ENCODE measurements around the gene TAGLN. TPM values are rescaled to one million over a fixed set of nuclear protein-coding genes. Genes with fewer than 3 reads are reported as not detected.
A peak's percentile ranks its signal among the peaks of the same experiment; 100 is the strongest.
"Not testable (repeated sequence)": the region's sequence is repeated elsewhere in the genome, so short reads cannot be mapped to it uniquely, and the experiment has no call there.

Gene TAGLN
- total RNA-seq, 1 experiment from 2014 or later, result 4.2 TPM

DNA sequence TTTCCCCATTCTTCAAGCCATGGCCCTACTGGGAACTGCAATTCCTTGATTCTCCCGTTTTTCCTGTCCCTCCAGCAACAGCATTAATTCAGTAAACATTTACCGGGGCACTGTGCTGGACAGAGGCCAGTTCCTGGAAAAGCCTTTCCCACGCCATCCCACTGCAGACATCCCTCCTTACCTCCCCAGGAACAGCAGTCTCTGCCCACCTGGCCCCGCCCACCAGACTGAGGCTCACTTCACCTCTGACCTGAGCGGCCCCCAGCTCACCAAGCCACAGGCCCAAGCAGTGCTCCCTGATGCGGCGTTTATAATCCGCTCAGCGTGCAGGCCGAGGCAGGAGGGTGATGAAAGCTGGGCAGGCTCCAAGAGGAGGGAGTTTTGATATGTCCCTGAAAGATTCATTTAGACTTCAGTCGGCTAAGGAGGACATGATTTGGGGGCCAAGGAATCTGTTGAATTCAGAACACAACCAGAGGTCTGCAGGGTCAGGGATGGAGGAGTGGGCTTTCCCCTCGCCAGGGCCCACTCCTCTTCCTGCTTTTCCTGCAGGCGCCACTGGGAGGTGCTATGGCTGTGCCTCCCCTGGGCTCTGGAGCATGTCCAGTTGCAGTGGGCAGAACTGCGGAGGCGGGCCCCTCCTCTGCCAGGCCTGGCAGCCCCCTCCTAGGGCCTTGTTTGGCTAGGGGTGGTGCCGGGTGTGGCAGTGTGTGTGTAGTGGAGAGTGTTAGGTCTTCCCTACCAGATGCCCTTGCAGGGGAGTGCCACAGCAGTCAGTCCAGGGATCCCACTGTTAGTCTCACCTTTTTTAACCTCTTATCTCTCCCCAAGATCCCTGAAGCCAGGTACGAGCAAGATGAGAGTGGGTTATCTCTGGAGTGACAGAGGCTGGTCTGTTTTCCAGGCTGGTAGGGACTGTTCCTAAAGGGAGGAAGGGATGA lies 1.4 kb upstream of the TAGLN start:
- Histone ChIP-seq H3K4me3 (no peak overlapping the region), H3K4me1 (no peaks in the 10 kb centered on the region), H3K27me3 (no peaks in the 10 kb centered on the region), H3K36me3 (no peaks in the 10 kb centered on the region), H3K27ac (no peak overlapping the region), H3K9me3 (replicated peaks) (no peaks in the 10 kb centered on the region)
- no peak for DNase-seq

- no peaks in the 10 kb centered on the region for H3K4me1 ChIP-seq
- peak overlapping the region; percentile 33 for H3K4me3 ChIP-seq
- DNase-seq, result no peak
- H3K36me3 ChIP-seq, result no peaks in the 10 kb centered on the region
- H3K27ac ChIP-seq, result no peak overlapping the region; the same call in 1 of the 2 replicates
- no peaks in the 10 kb centered on the region for H3K27me3 ChIP-seq
- no peaks in the 10 kb centered on the region for H3K9me3 ChIP-seq (replicated peaks)
Measured at GRCh38 chr11:117198613-117199012, 557 bp upstream of the TAGLN start.

- H3K27ac ChIP-seq, result no peak overlapping the region
- H3K36me3 ChIP-seq, result no peaks in the 10 kb centered on the region
- no peak for DNase-seq
- no peaks in the 10 kb centered on the region for H3K27me3 ChIP-seq
- no peak overlapping the region for H3K4me3 ChIP-seq
- H3K9me3 ChIP-seq (replicated peaks), result no peaks in the 10 kb centered on the region
- no peaks in the 10 kb centered on the region for H3K4me1 ChIP-seq
Measured at GRCh38 chr11:117199916-117200812, 994 bp downstream of the TAGLN start.

- Histone ChIP-seq H3K27ac (no peak overlapping the region), H3K4me1 (no peaks in the 10 kb centered on the region)
- no peak for DNase-seq
Measured at GRCh38 chr11:117200813-117201657, 1.9 kb downstream of the TAGLN start.

DNA sequence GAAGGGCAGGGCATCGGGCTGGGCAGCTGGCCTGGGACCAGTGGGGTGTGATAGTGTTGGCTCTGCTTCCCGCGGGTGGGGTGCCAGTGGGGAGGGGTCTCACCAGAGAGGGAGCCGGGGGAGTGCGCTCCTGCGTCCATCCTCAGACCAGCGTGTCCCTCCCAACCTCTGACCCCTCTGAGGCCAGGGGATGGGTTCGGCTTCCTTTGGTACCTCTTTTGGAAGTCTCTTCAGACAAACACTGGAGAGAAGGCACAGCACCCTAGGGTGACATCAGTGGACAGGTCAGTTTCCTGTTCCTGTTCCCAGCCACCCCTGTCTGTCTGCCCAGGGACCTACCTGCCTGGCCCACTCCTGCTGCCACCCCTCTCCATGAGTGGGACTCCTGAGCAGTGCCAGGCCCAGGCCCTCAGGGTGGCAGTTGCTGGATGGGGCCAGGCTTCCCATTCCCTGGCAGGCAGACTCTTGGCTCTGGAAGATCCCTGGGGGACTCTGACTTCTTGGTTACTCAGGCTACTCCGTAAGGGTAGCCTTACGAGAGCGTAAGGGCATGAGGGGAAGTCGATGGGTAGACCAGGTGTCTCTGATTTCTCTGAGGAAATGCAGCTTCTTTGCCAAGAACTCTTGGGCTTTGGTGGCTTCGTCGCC lies 2.6 kb downstream of the TAGLN start:
- no peak for DNase-seq
- H3K9me3 ChIP-seq (replicated peaks), result no peaks in the 10 kb centered on the region
- no peaks in the 10 kb centered on the region for H3K36me3 ChIP-seq
- no peak overlapping the region for H3K4me3 ChIP-seq
- H3K4me1 ChIP-seq, result no peaks in the 10 kb centered on the region
- H3K27ac ChIP-seq, result no peak overlapping the region
- H3K27me3 ChIP-seq, result no peaks in the 10 kb centered on the region

More at GRCh38 chr11:117200813-117201657, 1.9 kb downstream of the TAGLN start:
- Histone ChIP-seq H3K9me3 (replicated peaks) (no peaks in the 10 kb centered on the region), H3K4me3 (no peak overlapping the region), H3K27me3 (no peaks in the 10 kb centered on the region), H3K36me3 (no peaks in the 10 kb centered on the region)

- no peak for DNase-seq
- no peaks in the 10 kb centered on the region for H3K4me1 ChIP-seq
- no peaks in the 10 kb centered on the region for H3K9me3 ChIP-seq (replicated peaks)
- no peak overlapping the region for H3K27ac ChIP-seq
- H3K27me3 ChIP-seq, result no peaks in the 10 kb centered on the region
- H3K36me3 ChIP-seq, result no peaks in the 10 kb centered on the region
- no peak overlapping the region for H3K4me3 ChIP-seq
Measured at GRCh38 chr11:117202386-117203068, 3.4 kb downstream of the TAGLN start.

DNA sequence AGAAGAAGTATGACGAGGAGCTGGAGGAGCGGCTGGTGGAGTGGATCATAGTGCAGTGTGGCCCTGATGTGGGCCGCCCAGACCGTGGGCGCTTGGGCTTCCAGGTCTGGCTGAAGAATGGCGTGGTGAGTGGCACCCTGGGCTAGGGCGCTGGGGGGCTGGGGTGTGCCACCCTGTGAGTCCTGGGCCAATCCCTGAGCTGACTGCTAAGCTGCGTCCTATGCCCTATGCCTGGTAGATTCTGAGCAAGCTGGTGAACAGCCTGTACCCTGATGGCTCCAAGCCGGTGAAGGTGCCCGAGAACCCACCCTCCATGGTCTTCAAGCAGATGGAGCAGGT lies 3.9 kb downstream of the TAGLN start:
- H3K27ac ChIP-seq, result no peak overlapping the region
- DNase-seq, result no peak
- H3K4me3 ChIP-seq, result no peak overlapping the region
- no peaks in the 10 kb centered on the region for H3K4me1 ChIP-seq
- H3K9me3 ChIP-seq (replicated peaks), result no peaks in the 10 kb centered on the region
- H3K27me3 ChIP-seq, result no peaks in the 10 kb centered on the region
- no peaks in the 10 kb centered on the region for H3K36me3 ChIP-seq

GRCh38 chr11:117204283-117205080 lies 5.3 kb downstream of the TAGLN start:
- no peak overlapping the region for H3K27ac ChIP-seq
- H3K36me3 ChIP-seq, result no peaks in the 10 kb centered on the region
- no peaks in the 10 kb centered on the region for H3K27me3 ChIP-seq
- DNase-seq, result no peak
- no peak overlapping the region for H3K4me3 ChIP-seq
- no peaks in the 10 kb centered on the region for H3K4me1 ChIP-seq
- H3K9me3 ChIP-seq (replicated peaks), result no peaks in the 10 kb centered on the region

GRCh38 chr11:117205211-117205818 lies 6.1 kb downstream of the TAGLN start:
- H3K4me1 ChIP-seq, result no peaks in the 10 kb centered on the region
- no peaks in the 10 kb centered on the region for H3K27me3 ChIP-seq
- no peaks in the 10 kb centered on the region for H3K36me3 ChIP-seq
- no peak overlapping the region for H3K27ac ChIP-seq
- H3K9me3 ChIP-seq (replicated peaks), result no peaks in the 10 kb centered on the region
- no peak for DNase-seq
- no peak overlapping the region for H3K4me3 ChIP-seq

- H3K36me3 ChIP-seq; H3K27me3 ChIP-seq; H3K4me1 ChIP-seq; H3K9me3 ChIP-seq (replicated peaks); H3K4me3 ChIP-seq; H3K27ac ChIP-seq; DNase-seq: not testable (repeated sequence)
Measured at GRCh38 chr11:117206111-117206510, 6.9 kb downstream of the TAGLN start.

- H3K4me1 ChIP-seq; H3K36me3 ChIP-seq; DNase-seq; H3K27me3 ChIP-seq; H3K4me3 ChIP-seq; H3K27ac ChIP-seq; H3K9me3 ChIP-seq (replicated peaks): not testable (repeated sequence)
Measured at GRCh38 chr11:117206859-117207258, 7.7 kb downstream of the TAGLN start.

DNA sequence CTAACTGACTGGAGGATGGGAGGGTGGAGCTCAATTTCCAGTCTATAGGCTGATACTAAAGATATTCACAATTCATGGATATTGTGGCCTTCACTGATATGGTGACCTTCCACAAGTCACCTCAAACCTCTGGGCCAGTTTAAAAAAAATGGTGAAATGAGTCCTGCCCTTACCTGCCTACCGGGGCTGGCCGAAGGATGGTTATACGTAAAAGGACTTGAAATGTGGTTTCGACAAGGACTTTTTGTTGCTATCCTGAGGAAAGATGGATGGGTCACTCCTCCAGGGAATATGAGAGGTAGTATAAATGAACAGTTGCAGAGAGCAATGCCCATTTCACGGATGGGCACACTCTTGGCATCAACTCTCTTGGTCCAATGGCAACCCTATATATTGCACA lies 8.3 kb downstream of the TAGLN start:
- not testable (repeated sequence) for DNase-seq; H3K4me1 ChIP-seq; H3K9me3 ChIP-seq (replicated peaks); H3K4me3 ChIP-seq; H3K27ac ChIP-seq; H3K36me3 ChIP-seq; H3K27me3 ChIP-seq

DNA sequence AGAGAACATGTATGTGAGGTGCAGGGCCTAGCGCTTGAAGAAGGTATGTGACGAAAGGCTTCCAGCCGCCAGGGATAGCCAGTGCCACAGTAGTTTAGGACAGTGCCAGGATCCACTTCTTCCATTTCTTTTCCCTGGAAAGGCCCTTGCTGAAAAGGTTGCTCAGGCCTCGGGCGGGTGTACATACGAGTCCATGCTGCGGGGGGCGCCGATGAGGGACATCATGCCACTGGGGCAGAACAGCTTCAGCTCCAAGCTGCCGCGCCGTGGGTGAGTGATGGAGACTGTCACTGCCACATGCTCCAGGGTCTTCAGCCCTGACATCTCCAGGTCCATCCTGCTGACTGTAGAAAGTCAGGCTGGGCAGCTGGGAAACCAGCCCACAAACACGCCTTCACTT lies 9.5 kb downstream of the TAGLN start:
- H3K4me3 ChIP-seq; H3K27ac ChIP-seq; DNase-seq; H3K4me1 ChIP-seq; H3K27me3 ChIP-seq; H3K9me3 ChIP-seq (replicated peaks); H3K36me3 ChIP-seq: not testable (repeated sequence)

All from SJCRH30 (cell line).